Stimulated activated CD4-positive, alpha-beta T cell treated with anti-CD3 and anti-CD28 coated beads, Interleukin-1b, Interleukin-23, amount 100 ng/mL, for 1 hour (primary cell): ENCODE data around the gene TRMT44.

ENCODE experiments used
- DNase-seq, 2 donors: peaks; one replicate each; pipeline ENCODE4 v3.0.0-alpha.2; 2020; ENCODE audit warnings: low read depth in 2 of 2

TRMT44 gene, protein sequence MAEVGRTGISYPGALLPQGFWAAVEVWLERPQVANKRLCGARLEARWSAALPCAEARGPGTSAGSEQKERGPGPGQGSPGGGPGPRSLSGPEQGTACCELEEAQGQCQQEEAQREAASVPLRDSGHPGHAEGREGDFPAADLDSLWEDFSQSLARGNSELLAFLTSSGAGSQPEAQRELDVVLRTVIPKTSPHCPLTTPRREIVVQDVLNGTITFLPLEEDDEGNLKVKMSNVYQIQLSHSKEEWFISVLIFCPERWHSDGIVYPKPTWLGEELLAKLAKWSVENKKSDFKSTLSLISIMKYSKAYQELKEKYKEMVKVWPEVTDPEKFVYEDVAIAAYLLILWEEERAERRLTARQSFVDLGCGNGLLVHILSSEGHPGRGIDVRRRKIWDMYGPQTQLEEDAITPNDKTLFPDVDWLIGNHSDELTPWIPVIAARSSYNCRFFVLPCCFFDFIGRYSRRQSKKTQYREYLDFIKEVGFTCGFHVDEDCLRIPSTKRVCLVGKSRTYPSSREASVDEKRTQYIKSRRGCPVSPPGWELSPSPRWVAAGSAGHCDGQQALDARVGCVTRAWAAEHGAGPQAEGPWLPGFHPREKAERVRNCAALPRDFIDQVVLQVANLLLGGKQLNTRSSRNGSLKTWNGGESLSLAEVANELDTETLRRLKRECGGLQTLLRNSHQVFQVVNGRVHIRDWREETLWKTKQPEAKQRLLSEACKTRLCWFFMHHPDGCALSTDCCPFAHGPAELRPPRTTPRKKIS

DNA sequence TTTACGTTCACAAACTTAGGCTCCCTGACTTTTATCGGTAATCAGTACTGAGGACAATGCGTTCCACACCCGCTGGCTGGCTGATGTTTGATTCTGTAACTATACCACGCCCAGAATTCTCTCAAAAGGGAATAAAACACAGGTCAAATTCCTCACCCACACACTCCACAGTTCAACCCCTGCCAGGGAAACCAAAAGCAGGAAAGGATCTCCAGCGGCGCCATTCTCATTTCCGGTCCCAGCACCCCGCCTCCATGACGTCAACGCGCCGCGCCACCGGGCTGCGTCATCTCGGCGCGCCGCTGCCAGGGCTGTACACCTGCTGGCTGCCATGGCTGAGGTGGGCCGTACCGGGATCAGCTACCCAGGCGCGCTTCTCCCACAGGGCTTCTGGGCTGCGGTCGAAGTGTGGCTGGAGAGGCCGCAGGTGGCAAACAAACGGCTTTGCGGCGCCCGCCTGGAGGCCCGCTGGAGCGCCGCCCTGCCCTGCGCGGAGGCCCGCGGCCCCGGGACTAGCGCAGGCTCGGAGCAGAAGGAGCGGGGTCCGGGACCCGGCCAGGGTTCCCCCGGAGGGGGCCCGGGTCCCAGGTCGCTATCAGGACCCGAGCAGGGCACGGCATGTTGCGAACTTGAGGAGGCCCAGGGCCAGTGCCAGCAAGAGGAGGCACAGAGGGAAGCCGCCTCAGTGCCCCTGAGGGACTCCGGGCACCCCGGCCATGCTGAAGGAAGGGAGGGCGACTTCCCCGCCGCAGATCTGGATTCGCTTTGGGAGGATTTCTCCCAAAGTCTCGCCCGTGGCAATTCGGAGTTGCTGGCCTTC lies at the start of gene TRMT44, which contains the start of gene ACOX3:
TRMT44 (plus strand) TSS at position 286 of the 820 bp plus-strand sequence; CDS start at position 332, 46 bp downstream.
ACOX3 (minus strand) TSS at position 232 of the 820 bp plus-strand sequence. CDS start 24,202 bp downstream, outside the sequence.
- peak; percentile 85 to 99 for DNase-seq

DNA sequence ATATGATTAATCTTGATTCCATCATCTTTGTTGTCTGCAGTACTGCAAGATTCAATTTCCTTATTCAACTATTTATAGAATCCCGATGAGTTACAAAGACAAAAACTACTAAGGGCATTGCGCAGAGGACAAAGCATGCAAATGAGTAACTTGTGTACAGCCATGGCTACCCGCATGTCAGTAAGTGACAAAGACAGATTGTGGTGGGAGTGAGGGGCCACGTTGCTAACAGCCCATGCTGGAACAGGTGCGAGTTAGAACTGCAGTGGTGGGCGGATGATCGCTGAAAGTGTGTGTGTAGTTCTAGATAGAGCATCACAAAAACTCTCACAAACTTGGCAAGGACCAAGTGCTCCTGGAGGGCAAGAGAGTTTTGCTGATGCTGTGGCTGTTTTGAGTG lies 49.5 kb upstream of the TRMT44 start:
- DNase-seq = no peak

DNA sequence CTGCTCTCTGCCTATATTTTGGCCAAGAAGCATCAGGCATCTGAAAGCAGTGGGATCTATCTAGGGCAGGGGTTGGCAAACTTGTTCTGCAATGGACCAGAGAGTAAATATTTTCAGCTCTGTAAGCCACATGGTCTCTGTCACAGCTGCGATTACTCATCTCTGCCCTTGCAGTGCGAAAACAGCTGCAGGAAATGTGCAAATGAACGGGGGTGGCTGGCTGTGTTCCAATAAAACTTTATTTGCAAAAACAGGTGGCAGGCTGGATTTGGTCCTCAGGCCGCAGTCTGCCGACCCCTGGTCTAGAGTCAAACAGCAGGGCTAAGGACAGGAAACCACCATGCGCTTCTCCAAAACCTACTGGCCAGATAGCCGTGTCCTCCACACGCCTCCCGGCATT lies 48.6 kb upstream of the TRMT44 start:
- DNase-seq = no peak

DNA sequence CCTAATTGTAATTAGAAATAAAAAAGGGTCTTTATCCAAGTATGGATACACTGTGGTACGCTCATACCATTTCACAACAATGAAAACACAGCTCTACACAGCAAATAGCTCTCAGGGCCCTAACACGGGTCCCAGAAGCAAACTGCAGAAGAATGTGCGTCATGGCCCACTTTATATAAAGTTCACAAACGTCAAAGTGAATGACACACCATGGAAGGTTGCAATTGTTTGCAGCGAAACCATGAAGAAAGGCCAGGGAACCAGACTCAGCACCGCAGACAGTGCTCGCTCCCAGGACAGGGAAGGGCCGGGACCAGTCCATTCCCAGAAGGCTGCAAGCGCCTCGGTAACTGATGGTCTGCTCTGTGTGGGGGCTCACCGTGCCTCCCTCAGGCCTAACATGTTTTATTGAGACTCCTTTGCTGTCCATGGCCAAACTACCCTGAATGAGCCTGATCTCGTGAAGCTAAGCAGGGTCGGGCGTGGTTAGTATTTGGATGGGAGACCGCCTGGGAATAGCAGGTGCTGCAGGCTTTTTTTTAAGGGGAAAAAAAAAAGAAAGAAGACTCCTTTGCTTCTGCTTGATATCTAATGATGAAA lies 47.9 kb upstream of the TRMT44 start:
- no peak for DNase-seq

DNA sequence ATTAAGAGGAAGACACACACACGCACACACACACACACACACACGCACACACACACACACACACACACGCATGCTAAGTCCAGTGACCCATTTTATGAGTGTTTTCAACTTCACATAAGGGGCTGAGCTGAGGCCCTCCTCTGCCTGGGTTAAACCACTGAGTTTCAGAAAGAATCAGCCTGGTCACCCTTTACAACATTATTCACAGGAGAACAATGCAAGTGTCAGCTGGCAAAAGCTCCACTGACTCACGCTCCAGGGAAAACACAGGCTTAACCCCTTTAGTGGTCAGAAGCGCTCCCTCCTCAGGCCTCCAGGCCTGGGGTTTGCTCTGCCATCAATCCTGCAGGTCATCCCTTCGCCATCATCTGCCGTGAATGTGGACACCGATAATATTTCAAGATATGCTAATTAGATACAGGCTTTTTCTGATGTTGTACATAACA lies 47.0 kb upstream of the TRMT44 start:
- no peak for DNase-seq

DNA sequence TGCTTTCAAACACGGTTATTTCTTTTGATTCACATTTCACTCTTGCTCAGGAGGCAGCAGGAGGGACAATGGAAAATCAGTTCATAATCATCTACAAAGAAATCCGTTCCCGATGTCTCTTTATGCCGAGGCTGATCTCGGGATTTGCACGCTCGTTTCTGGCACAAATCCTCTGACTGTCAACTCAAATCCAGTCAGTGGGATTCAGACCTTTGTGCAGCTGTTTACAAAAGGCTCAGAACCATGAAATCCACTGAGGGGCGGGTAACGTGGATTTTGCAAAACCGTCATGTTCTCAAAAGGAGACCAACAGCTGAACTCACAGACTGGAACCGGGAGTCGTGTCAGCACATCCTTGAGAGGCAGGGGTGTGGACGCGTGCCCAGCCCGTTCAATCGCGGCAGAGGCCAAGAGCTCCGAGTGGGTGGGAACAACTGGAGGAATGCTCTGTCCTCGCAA lies 46.5 kb upstream of the TRMT44 start:
- DNase-seq = no peak

DNA sequence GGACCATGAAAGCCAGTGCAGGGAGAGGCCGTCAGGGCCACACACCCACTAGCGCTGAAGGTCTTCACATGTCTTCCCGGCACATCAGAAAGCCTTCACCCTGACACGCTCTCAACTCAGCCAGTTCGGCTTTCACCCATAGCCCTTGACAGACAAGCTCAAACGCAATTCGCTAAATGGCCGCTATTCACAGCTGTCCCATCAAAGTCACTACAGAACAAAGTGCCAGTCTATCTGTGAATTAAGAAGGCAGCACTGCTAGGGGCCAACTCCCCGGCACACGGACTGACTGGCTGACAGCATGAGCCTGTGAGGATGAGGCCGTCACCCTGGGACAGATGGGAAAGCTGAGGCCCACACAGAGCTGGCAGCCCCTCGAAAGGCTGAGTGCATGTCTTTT lies 45.8 kb upstream of the TRMT44 start:
- no peak for DNase-seq

DNA sequence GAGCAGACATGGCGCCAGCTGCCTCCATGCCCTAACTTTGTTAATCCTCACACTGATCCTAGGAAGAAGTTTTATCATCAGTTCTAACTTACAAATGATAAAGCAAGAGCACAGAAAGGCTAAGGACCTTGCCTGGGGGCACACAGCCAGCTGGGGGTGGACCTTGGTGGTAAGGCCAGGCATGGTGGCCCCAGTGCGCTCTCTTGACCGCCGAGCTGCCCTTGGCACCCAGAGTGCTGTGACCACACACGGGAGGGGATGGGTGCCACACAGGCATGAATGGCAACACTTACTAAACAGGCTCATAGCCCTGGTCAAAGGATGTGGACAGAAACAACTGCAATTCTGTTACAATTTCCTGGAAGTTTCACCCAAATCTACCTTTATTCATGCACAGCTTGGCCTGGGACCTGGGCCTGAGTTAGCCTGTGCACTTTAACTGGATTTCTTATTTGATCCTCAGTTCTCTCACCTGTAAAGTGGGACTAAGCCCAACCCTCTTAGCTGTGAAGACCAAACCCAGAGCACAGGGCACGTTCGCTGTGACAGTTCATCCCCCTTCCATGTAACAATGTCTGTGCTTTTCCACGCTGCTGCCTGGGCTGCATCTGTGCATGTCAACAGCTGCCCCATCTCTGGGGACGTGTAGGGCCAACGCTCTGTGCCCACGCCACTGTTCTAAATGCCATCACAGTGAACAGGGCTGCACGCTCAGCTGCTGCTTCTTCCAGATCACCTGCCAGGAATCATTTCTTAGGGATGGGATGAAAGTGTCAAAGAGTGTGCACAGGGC lies 44.9 kb upstream of the TRMT44 start:
- no peak for DNase-seq

DNA sequence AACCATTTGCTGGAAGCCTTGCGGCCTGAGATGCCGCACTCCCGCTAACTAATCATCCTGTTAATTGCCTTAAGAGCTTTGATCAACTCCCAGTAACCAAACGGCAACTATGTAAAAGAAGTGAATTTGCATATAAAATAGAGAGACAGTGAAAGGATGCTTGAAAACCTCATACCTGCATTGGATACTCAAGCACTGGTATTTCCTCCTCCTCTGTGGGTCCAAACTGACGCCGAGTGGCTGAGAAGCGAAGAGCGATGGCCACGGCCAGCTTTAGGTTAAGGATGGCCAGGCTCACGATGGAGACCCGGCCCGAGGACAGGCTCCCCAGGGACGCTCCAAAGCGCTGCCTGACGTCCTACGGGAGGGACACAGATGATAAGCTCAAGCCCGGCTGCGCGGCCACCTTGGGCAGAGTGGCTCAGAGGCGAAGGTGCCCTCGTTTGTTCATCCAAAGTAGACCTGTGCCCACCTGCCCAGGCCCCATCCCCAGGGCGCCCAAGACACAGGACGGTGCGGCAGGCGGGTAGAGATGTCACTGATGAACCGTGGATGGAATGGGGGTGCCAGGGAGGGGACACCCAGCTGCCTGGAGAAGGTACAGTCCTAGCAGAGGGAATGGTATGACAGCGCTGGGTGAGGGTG lies 43.7 kb upstream of the TRMT44 start:
- no peak for DNase-seq

DNA sequence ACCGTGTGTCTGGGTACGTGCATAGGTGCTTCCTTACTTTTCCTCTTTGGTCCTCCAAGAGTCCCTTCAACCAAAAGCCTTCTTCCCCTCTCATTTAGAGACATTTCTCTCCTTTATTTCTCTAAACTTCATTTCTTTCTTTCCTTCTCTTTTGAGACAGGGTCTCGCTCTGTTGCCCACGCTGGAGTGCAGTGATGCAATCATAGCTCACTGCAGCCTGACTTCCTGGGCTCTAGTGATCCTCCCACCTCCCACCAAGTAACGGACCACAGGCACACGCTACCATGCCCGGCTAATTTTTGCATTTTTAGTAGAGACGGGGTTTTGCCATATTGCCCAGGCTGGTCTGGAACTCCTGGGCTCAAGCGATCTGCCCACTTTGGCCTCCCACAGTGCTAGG lies 42.2 kb upstream of the TRMT44 start:
- DNase-seq = no peak

DNA sequence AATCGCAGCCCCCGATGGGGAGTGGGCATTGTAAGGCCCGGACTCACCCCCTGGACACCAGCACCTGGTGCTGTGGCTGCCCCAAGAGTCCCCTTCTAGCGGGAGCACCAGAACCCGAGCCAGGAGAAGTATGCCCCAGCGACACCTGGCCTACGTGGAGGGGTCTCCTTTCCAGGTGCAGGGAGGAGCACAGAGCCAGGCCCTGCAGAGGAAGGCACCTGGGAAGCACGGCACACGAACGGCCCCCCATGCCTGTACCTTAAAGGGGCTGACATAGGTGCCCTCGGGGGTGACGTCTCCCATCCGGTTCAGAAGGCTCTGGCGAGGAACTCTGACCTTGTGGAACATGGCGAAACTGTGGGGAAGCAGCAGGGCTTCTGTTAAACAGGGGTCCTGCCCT lies 41.3 kb upstream of the TRMT44 start:
- DNase-seq = no peak

DNA sequence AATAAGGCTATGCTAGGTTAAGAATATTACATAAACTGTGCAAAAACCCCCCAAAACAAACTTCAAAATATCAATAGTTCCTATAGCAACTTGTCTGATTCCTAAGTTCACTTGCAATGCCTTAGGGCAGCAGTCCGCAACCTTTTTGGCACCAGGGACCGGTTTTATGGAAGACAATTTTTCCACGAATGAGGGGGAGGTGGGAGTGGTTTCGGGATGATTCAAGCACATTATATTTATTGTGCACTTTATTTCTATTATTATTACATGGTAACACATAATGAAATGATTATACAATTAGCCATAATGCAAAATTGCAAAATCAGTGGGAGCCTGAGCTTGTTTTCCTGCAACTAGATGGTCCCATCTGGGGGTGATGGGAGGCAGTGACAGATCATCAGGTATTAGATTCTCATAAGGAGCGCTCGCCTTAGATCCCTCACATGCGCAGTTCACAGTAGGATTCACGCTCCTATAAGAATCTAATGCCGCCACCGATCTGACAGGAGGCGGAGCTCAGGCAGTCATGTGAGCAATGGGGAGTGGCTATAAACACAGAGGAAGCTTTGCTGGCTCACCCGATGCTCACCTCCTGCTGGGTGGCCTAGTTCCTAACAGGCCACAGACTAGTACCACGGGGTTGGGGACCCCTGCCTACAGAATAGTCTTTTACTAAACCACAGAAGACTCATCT lies 39.8 kb upstream of the TRMT44 start:
- DNase-seq = no peak

DNA sequence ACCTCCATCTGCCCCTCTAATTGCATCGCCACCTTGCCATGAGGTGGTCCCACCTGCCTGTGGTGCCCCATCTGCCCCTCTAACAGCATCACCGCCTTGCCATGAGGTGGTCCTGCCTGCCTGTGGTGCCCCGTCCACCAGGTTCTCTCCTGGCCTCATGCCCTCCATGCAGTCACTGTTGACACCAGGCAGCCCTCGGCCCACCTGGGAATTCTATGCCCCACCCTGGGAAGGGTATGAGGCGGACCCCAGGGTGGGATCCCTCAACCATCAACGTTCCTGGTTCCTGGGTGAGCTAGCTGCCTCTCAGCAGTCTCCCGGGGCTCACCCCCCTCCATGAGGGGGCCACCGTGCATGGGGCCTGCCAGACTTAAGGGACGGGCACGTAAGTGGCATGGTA lies 38.9 kb upstream of the TRMT44 start:
- DNase-seq = no peak

DNA sequence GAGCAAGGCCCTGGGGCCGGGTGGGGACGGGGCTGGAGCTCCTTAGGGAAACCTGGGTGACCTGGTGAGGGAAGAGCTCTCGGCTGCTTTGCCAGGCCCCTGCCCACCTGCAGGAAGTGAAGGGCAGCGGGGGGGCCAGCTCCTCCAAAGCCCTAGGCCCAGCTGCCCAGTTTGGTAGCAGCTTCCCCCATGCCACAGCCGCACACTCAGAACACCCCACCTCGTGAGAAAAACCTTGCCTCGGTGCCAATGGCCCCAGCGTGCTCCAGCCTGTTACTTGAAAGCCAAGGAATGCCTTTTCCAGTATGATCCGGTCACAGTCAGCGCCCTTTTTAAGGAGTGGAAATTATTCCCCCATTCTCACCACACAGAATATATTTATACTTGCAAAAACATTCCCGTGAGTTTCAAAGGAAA lies 38.4 kb upstream of the TRMT44 start:
- no peak for DNase-seq

DNA sequence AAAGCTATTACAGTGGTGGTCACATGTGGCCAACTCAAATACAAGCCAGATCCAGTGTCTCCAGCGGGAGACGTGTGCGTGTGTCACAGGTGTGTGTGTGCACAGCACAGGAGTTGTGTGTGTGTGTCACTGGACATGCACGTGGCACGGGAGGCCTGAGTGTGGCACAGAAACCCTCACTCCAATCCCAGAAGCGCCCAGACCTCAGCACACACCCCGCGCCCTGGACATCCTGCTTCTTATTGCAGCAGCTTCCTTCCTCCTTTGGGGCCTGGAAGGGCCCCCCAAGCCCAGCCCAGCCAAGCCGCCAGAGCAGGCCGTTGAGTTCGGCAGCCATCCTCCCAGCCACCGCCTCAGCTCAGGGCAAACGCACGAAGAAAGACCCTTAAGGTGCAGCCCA lies 37.9 kb upstream of the TRMT44 start:
- no peak for DNase-seq

DNA sequence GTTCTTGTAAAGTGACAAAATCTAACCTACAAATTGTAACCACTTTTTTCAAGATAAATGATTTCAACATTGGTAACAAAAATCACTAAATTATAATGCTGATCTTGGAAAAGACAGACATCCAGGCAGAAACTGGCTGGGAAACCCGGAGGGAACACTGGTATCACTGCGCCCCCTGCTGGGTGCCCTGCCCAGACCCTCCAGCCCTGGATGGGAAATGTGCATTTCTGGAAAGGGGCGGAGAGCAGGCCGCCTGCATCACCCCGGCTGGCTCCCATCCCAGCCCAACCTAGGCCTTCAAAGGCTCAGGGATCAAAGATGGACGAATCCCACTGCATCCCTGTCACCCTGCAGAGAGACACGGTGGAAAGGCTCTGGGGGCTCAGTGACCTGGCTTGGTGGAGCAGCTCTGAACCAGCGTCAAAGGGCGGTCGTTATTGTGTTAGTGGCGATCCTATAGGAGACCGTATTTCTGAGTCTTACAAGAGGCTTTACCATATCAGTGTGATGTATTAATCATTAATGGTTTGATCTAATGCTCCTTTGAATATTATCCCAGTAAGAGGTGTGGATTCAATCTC lies 37.3 kb upstream of the TRMT44 start:
- DNase-seq = peak in 1 of 2 donors; percentile 32

DNA sequence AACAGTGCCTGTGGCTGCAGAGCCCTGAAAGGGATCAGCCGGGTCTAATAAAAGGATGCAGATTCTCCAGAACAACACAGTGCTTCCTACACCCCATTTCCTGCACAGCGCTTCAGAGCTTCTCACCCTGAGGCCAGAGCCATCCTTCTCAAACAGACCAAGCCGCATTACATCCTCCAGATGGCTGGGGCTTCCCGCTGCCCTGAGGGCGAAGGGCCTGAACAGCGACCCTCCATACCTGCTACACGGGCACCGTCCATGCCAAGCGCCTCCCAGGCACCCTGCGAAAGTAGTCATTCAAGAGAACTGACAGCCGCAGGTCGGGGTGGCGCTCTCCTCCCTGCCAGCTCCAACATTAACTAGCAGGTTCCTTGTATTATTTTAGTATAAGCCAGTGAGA lies 36.6 kb upstream of the TRMT44 start:
- no peak for DNase-seq

DNA sequence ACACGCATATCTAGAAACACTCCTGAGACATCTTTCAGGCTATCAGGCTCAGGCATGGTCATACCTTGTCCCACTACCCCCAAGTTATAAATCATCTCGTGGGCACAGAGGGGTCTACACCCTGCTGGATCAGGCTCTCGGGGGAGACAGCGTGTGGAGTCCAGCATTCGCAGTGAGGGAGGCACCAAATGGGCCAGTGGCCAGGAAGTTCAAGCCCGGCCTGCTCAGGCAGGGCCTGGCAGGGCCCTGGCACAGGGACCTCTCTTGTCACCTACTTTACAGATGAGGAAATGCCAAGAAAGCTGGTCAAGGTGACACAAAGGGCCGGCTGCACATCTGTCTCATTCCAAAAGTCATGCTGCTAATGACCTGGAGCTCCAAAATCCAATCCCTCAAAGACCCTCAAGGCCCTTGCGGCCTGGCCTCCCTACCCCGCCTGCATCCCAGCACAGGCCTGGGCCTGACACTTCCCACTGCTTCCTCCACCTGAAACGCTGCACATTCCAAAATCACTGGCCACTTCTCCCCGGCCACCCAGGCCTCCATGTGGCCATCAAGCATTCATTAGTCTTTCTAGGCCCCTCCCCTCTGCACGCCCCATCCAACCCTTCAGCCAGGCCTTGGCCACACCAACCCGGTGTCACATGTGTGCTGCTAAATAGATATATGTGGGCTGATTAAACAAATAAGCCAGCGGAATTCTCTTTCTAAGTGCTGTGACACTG lies 35.6 kb upstream of the TRMT44 start:
- DNase-seq = no peak

DNA sequence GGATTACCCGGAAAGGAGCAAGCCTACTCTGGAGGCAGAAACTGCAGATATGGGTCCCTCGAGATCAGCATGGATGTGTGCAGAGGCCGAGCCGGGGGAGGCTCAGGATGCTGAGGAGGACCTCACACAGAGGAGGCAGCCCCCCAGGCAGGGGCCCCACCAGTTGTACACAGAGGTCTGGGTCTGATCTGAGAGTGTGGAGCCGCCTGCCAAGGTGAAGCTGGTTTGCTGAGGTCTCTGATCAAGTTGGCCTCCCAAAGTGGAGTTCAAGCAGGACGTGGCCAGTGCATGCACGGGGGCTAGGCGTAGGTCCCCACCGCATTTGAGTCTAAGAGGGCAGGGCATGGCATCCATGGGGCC lies 35.1 kb upstream of the TRMT44 start:
- DNase-seq = no peak
